ENCODE measurements around the gene DNAH8. TPM values are rescaled to one million over a fixed set of nuclear protein-coding genes. Genes with fewer than 3 reads are reported as not detected.

DNAH8 gene
- total and polyA plus RNA-seq, 4 donors: 0.01 to 0.37 (median 0.11) TPM

GRCh38 chr6:38724343-38724742 is 9.2 kb downstream of the DNAH8 start:
- Histone ChIP-seq H3K27ac (ENCODE audit: low read depth in 1 of 2, low read length in 1 of 2) (no peak overlapping the region), H3K9me3 (ENCODE audit: control insufficient read depth in 4 of 4, insufficient read depth in 3 of 4, low read length in 3 of 4) (no peaks in the 10 kb centered on the region), H3K36me3 (ENCODE audit: control insufficient read depth in 4 of 4, insufficient read depth in 4 of 4, low read length in 4 of 4) (no peaks in the 10 kb centered on the region), H3K4me1 (ENCODE audit: control insufficient read depth in 5 of 5, insufficient read depth in 5 of 5, low read length in 5 of 5) (no peaks in the 10 kb centered on the region), H3K9ac (ENCODE audit: insufficient read depth in 1 of 2, low read length in 2 of 2) (no peak overlapping the region), H3K4me3 (no peak overlapping the region), H3K27me3 (ENCODE audit: control insufficient read depth in 3 of 3, insufficient read depth in 3 of 3, low read length in 2 of 3) (no peaks in the 10 kb centered on the region)
- DNase-seq (no peak), ATAC-seq (ENCODE audit: insufficient read depth, low FRiP score) (no peak)
- TF ChIP-seq, protein P1, sequence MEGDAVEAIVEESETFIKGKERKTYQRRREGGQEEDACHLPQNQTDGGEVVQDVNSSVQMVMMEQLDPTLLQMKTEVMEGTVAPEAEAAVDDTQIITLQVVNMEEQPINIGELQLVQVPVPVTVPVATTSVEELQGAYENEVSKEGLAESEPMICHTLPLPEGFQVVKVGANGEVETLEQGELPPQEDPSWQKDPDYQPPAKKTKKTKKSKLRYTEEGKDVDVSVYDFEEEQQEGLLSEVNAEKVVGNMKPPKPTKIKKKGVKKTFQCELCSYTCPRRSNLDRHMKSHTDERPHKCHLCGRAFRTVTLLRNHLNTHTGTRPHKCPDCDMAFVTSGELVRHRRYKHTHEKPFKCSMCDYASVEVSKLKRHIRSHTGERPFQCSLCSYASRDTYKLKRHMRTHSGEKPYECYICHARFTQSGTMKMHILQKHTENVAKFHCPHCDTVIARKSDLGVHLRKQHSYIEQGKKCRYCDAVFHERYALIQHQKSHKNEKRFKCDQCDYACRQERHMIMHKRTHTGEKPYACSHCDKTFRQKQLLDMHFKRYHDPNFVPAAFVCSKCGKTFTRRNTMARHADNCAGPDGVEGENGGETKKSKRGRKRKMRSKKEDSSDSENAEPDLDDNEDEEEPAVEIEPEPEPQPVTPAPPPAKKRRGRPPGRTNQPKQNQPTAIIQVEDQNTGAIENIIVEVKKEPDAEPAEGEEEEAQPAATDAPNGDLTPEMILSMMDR (IDR thresholded peaks at IDR 0.05; ENCODE audit: control extremely low read depth, extremely low read depth): no peak
- 76 to 79% methylated on average over 5 of the region's 5 CpGs for WGBS, 2 donors

DNA sequence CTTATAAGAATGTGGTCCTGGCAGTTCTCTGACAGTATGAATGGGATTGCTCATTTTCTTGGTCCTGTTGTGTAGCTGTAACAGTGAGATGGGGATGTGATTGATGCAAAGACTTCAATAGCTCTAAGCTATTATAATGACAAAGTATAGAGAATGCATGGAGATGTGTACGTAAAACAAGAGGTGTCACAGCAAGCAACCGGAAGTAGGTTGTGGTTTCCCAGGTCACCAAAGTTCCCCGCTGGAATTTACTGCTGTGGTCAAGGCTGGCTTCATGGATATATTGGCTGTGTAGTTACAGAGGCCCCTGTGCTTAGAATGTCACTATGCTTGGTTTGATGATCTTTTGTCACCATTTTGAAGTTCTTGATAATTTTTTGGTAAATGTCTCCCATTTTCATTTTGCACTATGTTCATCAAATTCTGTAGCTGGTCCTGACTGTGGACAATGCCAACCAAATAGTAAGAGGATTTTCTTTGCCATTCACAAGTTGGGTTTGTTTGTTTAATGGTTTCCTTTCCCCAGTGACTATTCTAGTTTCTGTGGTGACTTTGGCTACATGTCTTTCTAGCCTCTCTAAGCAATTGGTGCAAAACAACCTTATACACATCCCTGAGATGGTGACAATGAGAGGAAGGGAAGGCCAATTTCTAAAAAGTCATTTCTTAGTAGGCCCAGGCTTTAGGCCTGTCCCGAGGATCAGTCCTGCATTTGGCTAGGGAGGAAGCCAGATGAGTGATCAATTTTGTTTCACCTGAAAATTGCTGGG is 10.5 kb downstream of the DNAH8 start:
- Histone ChIP-seq H3K27ac (ENCODE audit: low read depth in 1 of 2, low read length in 1 of 2) (no peak overlapping the region), H3K9me3 (ENCODE audit: control insufficient read depth in 4 of 4, insufficient read depth in 3 of 4, low read length in 3 of 4) (no peaks in the 10 kb centered on the region), H3K4me3 (no peak overlapping the region), H3K36me3 (ENCODE audit: control insufficient read depth in 4 of 4, insufficient read depth in 4 of 4, low read length in 4 of 4) (no peaks in the 10 kb centered on the region), H3K9ac (ENCODE audit: insufficient read depth in 1 of 2, low read length in 2 of 2) (no peak overlapping the region), H3K27me3 (ENCODE audit: control insufficient read depth in 3 of 3, insufficient read depth in 3 of 3, low read length in 2 of 3) (no peaks in the 10 kb centered on the region), H3K4me1 (ENCODE audit: control insufficient read depth in 5 of 5, insufficient read depth in 5 of 5, low read length in 5 of 5) (peaks cover 0 to 5% (median 2%) of the 10 kb centered on the region in 5 donors)
- TF ChIP-seq, protein P1 (IDR thresholded peaks at IDR 0.05; ENCODE audit: control extremely low read depth, extremely low read depth): no peak
- 58 to 61% methylated on average over 4 of the region's 4 CpGs for WGBS, 2 donors
- no peak for DNase-seq
- ATAC-seq (ENCODE audit: insufficient read depth, low FRiP score): no peak

DNA sequence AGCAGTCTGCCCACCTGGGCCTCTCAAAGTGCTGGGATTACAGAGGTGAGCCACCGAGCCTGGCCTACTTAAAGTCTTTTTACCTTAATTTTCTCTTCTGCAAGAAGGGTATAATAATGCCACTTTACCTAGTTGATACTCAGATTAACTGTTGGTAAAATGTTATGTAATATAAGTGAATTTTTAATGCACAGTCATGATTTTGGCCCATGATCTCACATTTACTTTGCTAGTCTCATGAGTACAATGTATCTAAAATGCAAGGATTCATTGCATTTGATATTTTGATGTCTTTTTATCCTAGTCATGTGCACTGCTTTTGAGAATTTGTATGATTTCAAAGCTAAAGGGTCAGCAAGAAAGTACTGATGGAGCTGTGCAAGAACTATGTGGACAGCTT is 13.1 kb downstream of the DNAH8 start:
- WGBS, 2 donors: 96% methylated on average over 1 of the region's 1 CpG
- H3K9ac ChIP-seq (ENCODE audit: insufficient read depth in 1 of 2, low read length in 2 of 2): no peak overlapping the region
- no peak overlapping the region for H3K27ac ChIP-seq (ENCODE audit: low read depth in 1 of 2, low read length in 1 of 2)
- TF ChIP-seq, protein P1 (IDR thresholded peaks at IDR 0.05; ENCODE audit: control extremely low read depth, extremely low read depth): no peak
- peaks cover 0 to 8% (median 2%) of the 10 kb centered on the region in 5 donors for H3K4me1 ChIP-seq (ENCODE audit: control insufficient read depth in 5 of 5, insufficient read depth in 5 of 5, low read length in 5 of 5)
- no peak overlapping the region for H3K4me3 ChIP-seq
- H3K27me3 ChIP-seq (ENCODE audit: control insufficient read depth in 3 of 3, insufficient read depth in 3 of 3, low read length in 2 of 3): no peaks in the 10 kb centered on the region
- DNase-seq (no peak), ATAC-seq (ENCODE audit: insufficient read depth, low FRiP score) (no peak)
- no peaks in the 10 kb centered on the region for H3K36me3 ChIP-seq (ENCODE audit: control insufficient read depth in 4 of 4, insufficient read depth in 4 of 4, low read length in 4 of 4)
- no peaks in the 10 kb centered on the region for H3K9me3 ChIP-seq (ENCODE audit: control insufficient read depth in 4 of 4, insufficient read depth in 3 of 4, low read length in 3 of 4)
